GM19452 (cell line): ENCODE measurements around the gene MRPL20.
"Not testable (repeated sequence)": the region's sequence is repeated elsewhere in the genome, so short reads cannot be mapped to it uniquely, and the experiment has no call there.

Experiments
- ATAC-seq: cut with Tn5 transposase; IDR thresholded peaks from one replicate; pipeline ENCODE4 v1.9.1; 2021; ENCODE audit not compliant: unreplicated experiment

Gene MRPL20

GRCh38 chr1:1427106-1427819 lies 20.2 kb upstream of the MRPL20 start:
- ATAC-seq: no peak

- no peak for ATAC-seq
These were observed 19.5 kb upstream of the MRPL20 start for GRCh38 chr1:1426496-1427105.

GRCh38 chr1:1425753-1426495 lies 18.8 kb upstream of the MRPL20 start:
- ATAC-seq: no peak

GRCh38 chr1:1425426-1425752 lies 18.3 kb upstream of the MRPL20 start:
- ATAC-seq: no peak

GRCh38 chr1:1424707-1425106 lies 17.6 kb upstream of the MRPL20 start:
- no peak for ATAC-seq

- ATAC-seq: no peak
These were observed 16.1 kb upstream of the MRPL20 start for GRCh38 chr1:1423245-1423597.

- ATAC-seq: no peak
These were observed 15.6 kb upstream of the MRPL20 start for GRCh38 chr1:1422465-1423244.

GRCh38 chr1:1421907-1422464 lies 14.9 kb upstream of the MRPL20 start:
- ATAC-seq: no peak

GRCh38 chr1:1421147-1421906 lies 14.2 kb upstream of the MRPL20 start, which contains the start of gene ANKRD65:
TSS of gene ANKRD65 (minus strand) at chr1:1421276. CDS start at chr1:1421005, 271 bp downstream.
- ATAC-seq: no peak

- ATAC-seq: no peak
These were observed 13.6 kb upstream of the MRPL20 start for GRCh38 chr1:1420654-1421141.

GRCh38 chr1:1419813-1420653 lies 12.9 kb upstream of the MRPL20 start:
- no peak for ATAC-seq

GRCh38 chr1:1419363-1419812 lies 12.3 kb upstream of the MRPL20 start:
- no peak for ATAC-seq

GRCh38 chr1:1418464-1419362 lies 11.6 kb upstream of the MRPL20 start:
- no peak for ATAC-seq

GRCh38 chr1:1417825-1418463 lies 10.9 kb upstream of the MRPL20 start:
- ATAC-seq: not testable (repeated sequence)

GRCh38 chr1:1417396-1417795 lies 10.3 kb upstream of the MRPL20 start:
- not testable (repeated sequence) for ATAC-seq

- no peak for ATAC-seq
These were observed 8.7 kb upstream of the MRPL20 start for GRCh38 chr1:1415751-1416150.

GRCh38 chr1:1412311-1412902 lies 5.3 kb upstream of the MRPL20 start:
- not testable (repeated sequence) for ATAC-seq
